HUES64 (cell line): ENCODE data around the gene CCDC34.

Experiments used
- H3K27ac ChIP-seq: 2 replicates; pipeline ENCODE4 v1.7.0; 2013; ENCODE audit warnings: low read depth, low read length, inconsistent platforms
- H3K27me3 ChIP-seq: 2 replicates; pipeline ENCODE4 v1.6.1; 2013; ENCODE audit warnings: mild to moderate bottlenecking, low read length; ENCODE audit not compliant: insufficient read depth
- H3K36me3 ChIP-seq: 2 replicates; pipeline ENCODE4 v1.6.1; 2013; ENCODE audit warnings: mild to moderate bottlenecking, low read length; ENCODE audit not compliant: insufficient read depth
- H3K4me1 ChIP-seq: 2 replicates; pipeline ENCODE4 v1.6.1; 2013; ENCODE audit warnings: mild to moderate bottlenecking, low read length, moderate library complexity; ENCODE audit not compliant: insufficient read depth
- H3K4me3 ChIP-seq: 2 replicates; pipeline ENCODE4 v1.5.1; 2013; ENCODE audit warnings: mild to moderate bottlenecking, low read length, moderate library complexity
- H3K9ac ChIP-seq: 2 replicates; pipeline ENCODE4 v1.6.1; 2013; ENCODE audit warnings: mild to moderate bottlenecking, low read depth, low read length
- H3K9me3 ChIP-seq: 2 replicates; pipeline ENCODE4 v1.6.1; 2013; ENCODE audit warnings: low read depth, low read length; ENCODE audit not compliant: insufficient read depth
- WGBS: fragments of 150-250, 120-280 bp; methylation state at CpG from one replicate; pipeline ENCODE4 v1.1.7; 2013; ENCODE audit warnings: missing lambda C conversion rate; 5-methylcytosine and 5-hydroxymethylcytosine counted together

The CCDC34 gene

GRCh38 chr11:27315836-27316235 is 47.2 kb downstream of the CCDC34 start:
- H3K27ac ChIP-seq, result no peak overlapping the region
- no CpG with 5 or more reads among the region's 1 CpG for WGBS
- no peaks in the 10 kb centered on the region for H3K36me3 ChIP-seq
- H3K4me3 ChIP-seq, result no peak overlapping the region
- no peaks in the 10 kb centered on the region for H3K27me3 ChIP-seq
- peaks cover 12% of the 10 kb centered on the region for H3K4me1 ChIP-seq
- H3K9me3 ChIP-seq, result no peaks in the 10 kb centered on the region
- no peak overlapping the region for H3K9ac ChIP-seq

- no peak overlapping the region for H3K4me3 ChIP-seq
- H3K27me3 ChIP-seq, result no peaks in the 10 kb centered on the region
- no peak overlapping the region for H3K9ac ChIP-seq
- no peaks in the 10 kb centered on the region for H3K9me3 ChIP-seq
- H3K36me3 ChIP-seq, result no peaks in the 10 kb centered on the region
- 88% methylated on average over 1 of the region's 2 CpGs for WGBS
- no peak overlapping the region for H3K27ac ChIP-seq
- peaks cover 7% of the 10 kb centered on the region for H3K4me1 ChIP-seq
These were observed 49.7 kb downstream of the CCDC34 start for GRCh38 chr11:27313157-27313821.

GRCh38 chr11:27312110-27312509 is 50.9 kb downstream of the CCDC34 start:
- H3K9ac ChIP-seq, result no peak overlapping the region
- no peaks in the 10 kb centered on the region for H3K27me3 ChIP-seq
- no peaks in the 10 kb centered on the region for H3K9me3 ChIP-seq
- H3K27ac ChIP-seq, result no peak overlapping the region
- H3K4me1 ChIP-seq, result no peaks in the 10 kb centered on the region; the same call in 1 of the 2 replicates
- 94% methylated on average over 1 of the region's 2 CpGs for WGBS
- no peak overlapping the region for H3K4me3 ChIP-seq
- H3K36me3 ChIP-seq, result no peaks in the 10 kb centered on the region

- H3K9ac ChIP-seq, result no peak overlapping the region
- H3K4me1 ChIP-seq, result no peaks in the 10 kb centered on the region; the same call in 1 of the 2 replicates
- no peak overlapping the region for H3K27ac ChIP-seq
- no peak overlapping the region for H3K4me3 ChIP-seq
- H3K27me3 ChIP-seq, result no peaks in the 10 kb centered on the region
- H3K36me3 ChIP-seq, result no peaks in the 10 kb centered on the region
- H3K9me3 ChIP-seq, result peaks cover 9% of the 10 kb centered on the region; the same call in 1 of the 2 replicates
These were observed 52.3 kb downstream of the CCDC34 start for GRCh38 chr11:27310707-27311106.

GRCh38 chr11:27310182-27310581 is 52.8 kb downstream of the CCDC34 start:
- no peak overlapping the region for H3K4me3 ChIP-seq
- no peaks in the 10 kb centered on the region; the same call in 1 of the 2 replicates for H3K4me1 ChIP-seq
- H3K27ac ChIP-seq, result no peak overlapping the region
- no peaks in the 10 kb centered on the region for H3K36me3 ChIP-seq
- H3K9ac ChIP-seq, result no peak overlapping the region
- H3K9me3 ChIP-seq, result peaks cover 13% of the 10 kb centered on the region
- no peaks in the 10 kb centered on the region for H3K27me3 ChIP-seq

- Histone ChIP-seq H3K9ac (no peak overlapping the region), H3K27me3 (no peaks in the 10 kb centered on the region)
- WGBS, result 99% methylated on average over 5 of the region's 5 CpGs
These were observed 54.0 kb downstream of the CCDC34 start for GRCh38 chr11:27309046-27309445.

GRCh38 chr11:27307232-27307631 is 55.8 kb downstream of the CCDC34 start:
- Histone ChIP-seq H3K4me1 (no peaks in the 10 kb centered on the region), H3K4me3 (no peak overlapping the region)

More at GRCh38 chr11:27309046-27309445, 54.0 kb downstream of the CCDC34 start:
- Histone ChIP-seq H3K27ac (no peak overlapping the region), H3K9me3 (peaks cover 20% of the 10 kb centered on the region), H3K36me3 (no peaks in the 10 kb centered on the region), H3K4me1 (no peaks in the 10 kb centered on the region; the same call in 1 of the 2 replicates), H3K4me3 (no peak overlapping the region)

GRCh38 chr11:27305751-27306150 is 57.3 kb downstream of the CCDC34 start:
- H3K9me3 ChIP-seq, result peaks cover 25% of the 10 kb centered on the region
- H3K27ac ChIP-seq, result no peak overlapping the region
- no peaks in the 10 kb centered on the region for H3K4me1 ChIP-seq
- no peak overlapping the region for H3K9ac ChIP-seq
- H3K4me3 ChIP-seq, result no peak overlapping the region
- H3K36me3 ChIP-seq, result no peaks in the 10 kb centered on the region
- H3K27me3 ChIP-seq, result no peaks in the 10 kb centered on the region
- 97% methylated on average over 3 of the region's 3 CpGs for WGBS

More at GRCh38 chr11:27307232-27307631, 55.8 kb downstream of the CCDC34 start:
- no peak overlapping the region for H3K9ac ChIP-seq
- no peaks in the 10 kb centered on the region for H3K36me3 ChIP-seq
- peaks cover 25% of the 10 kb centered on the region for H3K9me3 ChIP-seq
- no peaks in the 10 kb centered on the region for H3K27me3 ChIP-seq
- no peak overlapping the region for H3K27ac ChIP-seq

- Histone ChIP-seq H3K9ac (no peak overlapping the region), H3K4me3 (no peak overlapping the region), H3K9me3 (peaks cover 25% of the 10 kb centered on the region), H3K4me1 (no peaks in the 10 kb centered on the region), H3K36me3 (no peaks in the 10 kb centered on the region), H3K27me3 (no peaks in the 10 kb centered on the region), H3K27ac (no peak overlapping the region)
- WGBS, result 92% methylated on average over 8 of the region's 8 CpGs
These were observed 58.5 kb downstream of the CCDC34 start for GRCh38 chr11:27304514-27304913.

GRCh38 chr11:27303903-27304302 is 59.1 kb downstream of the CCDC34 start:
- H3K4me3 ChIP-seq, result no peak overlapping the region
- no peaks in the 10 kb centered on the region for H3K27me3 ChIP-seq
- H3K9me3 ChIP-seq, result peaks cover 25% of the 10 kb centered on the region
- no peak overlapping the region for H3K27ac ChIP-seq
- no peaks in the 10 kb centered on the region for H3K36me3 ChIP-seq
- WGBS, result 86% methylated on average over 5 of the region's 5 CpGs
- H3K4me1 ChIP-seq, result no peaks in the 10 kb centered on the region
- no peak overlapping the region for H3K9ac ChIP-seq

GRCh38 chr11:27300974-27301373 is 62.0 kb downstream of the CCDC34 start:
- no peaks in the 10 kb centered on the region for H3K36me3 ChIP-seq
- no peak overlapping the region for H3K27ac ChIP-seq
- H3K27me3 ChIP-seq, result no peaks in the 10 kb centered on the region
- H3K4me1 ChIP-seq, result no peaks in the 10 kb centered on the region
- no peak overlapping the region for H3K4me3 ChIP-seq
- H3K9me3 ChIP-seq, result peaks cover 19% of the 10 kb centered on the region
- no peak overlapping the region for H3K9ac ChIP-seq

- 96% methylated on average over 1 of the region's 1 CpG for WGBS
- no peaks in the 10 kb centered on the region for H3K36me3 ChIP-seq
These were observed 65.4 kb downstream of the CCDC34 start for GRCh38 chr11:27297616-27298015.

More at GRCh38 chr11:27297616-27298015, 65.4 kb downstream of the CCDC34 start:
- no peaks in the 10 kb centered on the region for H3K27me3 ChIP-seq
- H3K9ac ChIP-seq, result no peak overlapping the region
- H3K4me1 ChIP-seq, result peaks cover 7% of the 10 kb centered on the region
- no peaks in the 10 kb centered on the region for H3K9me3 ChIP-seq
- H3K27ac ChIP-seq, result no peak overlapping the region
- H3K4me3 ChIP-seq, result no peak overlapping the region
